ENCODE measurements around the gene FBXO42.
"Not testable (repeated sequence)": the region's sequence is repeated elsewhere in the genome, so short reads cannot be mapped to it uniquely, and the experiment has no call there.

The FBXO42 gene

GRCh38 chr1:16258591-16259135, 93.6 kb downstream of the FBXO42 start:
- no peak for DNase-seq

- no peak for DNase-seq
Measured at GRCh38 chr1:16257968-16258367, 94.3 kb downstream of the FBXO42 start.

DNA sequence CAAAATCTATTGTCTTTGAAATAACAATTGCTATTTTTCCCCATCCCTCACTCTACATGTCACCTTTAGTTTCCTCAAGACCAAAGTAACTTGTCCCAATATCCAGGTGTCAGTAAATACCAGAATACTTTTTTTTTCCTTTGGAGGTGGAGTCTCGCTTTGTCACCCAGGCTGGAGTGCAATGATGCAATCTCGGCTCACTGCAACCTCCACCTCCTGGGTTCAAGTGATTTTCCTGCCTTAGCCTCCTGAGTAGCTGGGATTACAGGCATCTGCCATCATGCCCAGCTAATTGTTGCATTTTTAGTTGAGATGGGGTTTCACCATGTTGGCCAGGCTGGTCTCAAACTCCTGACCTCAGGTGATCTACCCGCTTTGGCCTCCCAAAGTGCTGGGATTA, 94.7 kb downstream of the FBXO42 start:
- not testable (repeated sequence) for DNase-seq

GRCh38 chr1:16256478-16256877, 95.8 kb downstream of the FBXO42 start:
- no peak for DNase-seq

DNA sequence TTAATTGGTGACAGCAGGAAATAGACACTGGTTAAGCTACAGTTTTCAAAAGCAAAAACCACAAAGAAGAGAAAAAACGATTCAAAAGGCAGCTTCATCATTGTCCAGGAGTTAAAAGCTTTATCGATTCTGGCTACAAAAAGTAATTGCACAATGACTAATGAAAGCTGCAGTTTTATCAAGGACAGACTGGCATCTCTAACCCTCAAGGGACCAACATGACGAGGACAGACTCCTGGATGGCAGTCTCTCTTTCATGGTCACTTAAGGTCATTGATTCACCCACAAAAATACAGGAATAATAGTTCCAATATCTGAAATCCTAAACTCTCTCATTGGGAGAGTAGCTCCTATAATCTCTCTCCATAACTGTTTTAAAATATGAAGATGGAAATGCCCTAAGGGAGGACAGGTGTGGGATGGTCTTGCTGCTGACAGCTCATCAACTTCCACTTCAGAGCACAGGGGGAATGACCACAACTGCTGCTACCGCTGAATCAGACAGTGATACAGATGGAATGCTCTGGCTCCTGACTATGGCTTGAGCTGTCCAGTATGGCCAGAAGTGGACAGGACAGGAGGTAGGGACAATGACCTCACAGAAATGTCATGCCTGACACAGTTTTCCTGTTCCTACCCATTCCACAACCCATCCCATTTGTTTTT, 97.9 kb downstream of the FBXO42 start:
- DNase-seq: no peak

GRCh38 chr1:16253332-16253922, 98.9 kb downstream of the FBXO42 start:
- DNase-seq: no peak

DNA sequence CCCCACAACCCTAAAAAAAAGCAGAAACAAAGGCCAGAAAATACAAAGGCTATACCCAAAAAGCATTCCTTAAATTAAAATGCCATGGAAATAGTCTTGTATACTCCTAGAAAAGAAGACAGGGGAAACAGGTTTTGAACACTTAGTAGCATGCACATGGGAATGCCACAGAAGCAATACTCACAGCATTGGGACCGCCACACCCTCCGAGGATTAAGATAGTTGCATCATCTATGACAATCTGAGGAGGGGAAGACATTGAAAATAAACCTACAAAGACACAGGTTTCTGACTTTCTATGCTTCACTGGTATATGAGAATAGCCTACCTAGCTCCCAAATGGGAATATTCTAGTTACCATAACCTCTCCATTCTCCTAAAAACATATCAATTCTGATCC, 99.4 kb downstream of the FBXO42 start:
- no peak for DNase-seq

- DNase-seq: no peak
Measured at GRCh38 chr1:16251381-16251780, 100.9 kb downstream of the FBXO42 start.

GRCh38 chr1:16250524-16251251, 101.6 kb downstream of the FBXO42 start:
- DNase-seq: no peak

GRCh38 chr1:16249596-16250241, 102.6 kb downstream of the FBXO42 start:
- no peak for DNase-seq

DNA sequence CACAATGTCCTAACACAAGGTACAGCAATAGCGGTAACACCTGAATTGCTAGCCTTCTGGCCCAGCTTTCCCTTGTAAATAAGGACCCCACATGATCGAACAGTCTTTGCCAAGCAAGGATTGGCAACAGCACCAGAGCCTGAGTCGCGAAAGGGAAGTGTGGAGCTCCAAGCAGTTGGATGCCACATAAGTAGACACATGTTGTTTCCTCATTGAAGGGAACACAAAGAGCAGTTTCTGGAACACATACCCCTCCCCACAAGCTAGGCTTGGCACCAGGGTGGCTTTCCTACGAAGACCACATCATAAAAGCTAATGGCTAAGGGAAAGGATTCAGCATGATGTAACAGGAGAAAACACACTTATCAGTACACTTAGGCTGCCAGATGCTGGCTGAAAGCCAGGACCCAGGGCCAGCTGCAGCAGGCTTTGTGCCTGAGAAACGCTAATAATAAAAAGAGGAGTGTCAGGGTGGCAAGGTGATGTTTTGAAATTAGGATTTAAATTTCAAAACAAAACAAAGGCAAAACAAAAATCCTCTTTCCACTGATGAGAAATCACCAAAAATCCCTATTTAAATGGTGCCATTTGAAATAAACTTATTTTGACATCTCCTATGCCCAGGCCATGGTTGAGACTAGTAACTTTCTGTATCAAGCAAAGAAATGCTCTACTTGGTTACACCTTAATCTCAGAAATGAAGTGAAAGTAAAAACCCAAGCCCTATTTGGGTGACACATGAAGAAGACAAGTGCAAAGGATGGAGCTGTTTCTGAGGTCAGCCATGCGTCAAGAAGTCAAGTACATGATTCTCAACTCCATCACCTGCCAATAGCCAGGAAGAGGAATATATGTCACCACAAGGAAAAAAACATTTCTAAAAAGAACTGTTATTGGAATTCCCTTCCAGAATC, 103.4 kb downstream of the FBXO42 start:
- DNase-seq: no peak

GRCh38 chr1:16248007-16248436, 104.3 kb downstream of the FBXO42 start:
- DNase-seq: no peak

- no peak for DNase-seq
Measured at GRCh38 chr1:16247441-16247840, 104.8 kb downstream of the FBXO42 start.

DNA sequence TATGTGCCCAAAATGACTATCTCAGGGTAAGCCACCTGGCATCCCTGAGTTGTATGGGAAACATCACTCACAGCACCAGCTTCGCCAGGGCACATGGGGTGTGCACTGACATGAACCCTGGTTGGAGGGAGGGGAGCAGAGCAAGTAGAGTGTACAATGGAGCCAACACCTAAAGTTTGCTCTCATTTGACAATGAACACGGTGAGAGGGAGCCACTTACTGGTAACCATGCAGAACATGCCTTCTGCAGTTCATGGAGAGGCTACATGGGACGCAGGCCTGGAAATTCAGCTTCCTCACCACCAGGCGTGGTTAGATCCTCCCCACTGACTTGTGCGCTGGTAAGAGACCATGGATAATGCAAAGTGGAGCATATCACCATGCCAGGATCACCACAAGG, 105.3 kb downstream of the FBXO42 start:
- no peak for DNase-seq

DNA sequence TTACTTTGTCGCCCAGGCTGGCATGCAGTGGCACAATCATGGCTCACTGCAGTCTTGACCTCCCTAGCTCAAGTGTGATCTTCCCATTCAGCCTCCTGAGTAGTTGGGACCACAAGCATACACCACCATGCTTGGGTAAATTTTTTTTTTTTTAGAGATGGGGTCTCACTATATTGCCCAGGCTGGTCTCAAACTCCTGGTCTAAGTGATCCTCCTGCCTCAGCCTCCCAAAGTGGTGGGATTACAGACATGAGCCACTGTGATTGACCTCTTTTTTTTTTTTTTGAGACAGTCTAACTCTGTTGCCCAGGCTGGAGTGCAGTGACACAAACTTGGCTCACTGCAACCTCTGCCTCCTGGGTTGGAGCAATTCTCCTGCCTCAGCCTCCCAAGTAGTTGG, 106.0 kb downstream of the FBXO42 start:
- DNase-seq: not testable (repeated sequence)

DNA sequence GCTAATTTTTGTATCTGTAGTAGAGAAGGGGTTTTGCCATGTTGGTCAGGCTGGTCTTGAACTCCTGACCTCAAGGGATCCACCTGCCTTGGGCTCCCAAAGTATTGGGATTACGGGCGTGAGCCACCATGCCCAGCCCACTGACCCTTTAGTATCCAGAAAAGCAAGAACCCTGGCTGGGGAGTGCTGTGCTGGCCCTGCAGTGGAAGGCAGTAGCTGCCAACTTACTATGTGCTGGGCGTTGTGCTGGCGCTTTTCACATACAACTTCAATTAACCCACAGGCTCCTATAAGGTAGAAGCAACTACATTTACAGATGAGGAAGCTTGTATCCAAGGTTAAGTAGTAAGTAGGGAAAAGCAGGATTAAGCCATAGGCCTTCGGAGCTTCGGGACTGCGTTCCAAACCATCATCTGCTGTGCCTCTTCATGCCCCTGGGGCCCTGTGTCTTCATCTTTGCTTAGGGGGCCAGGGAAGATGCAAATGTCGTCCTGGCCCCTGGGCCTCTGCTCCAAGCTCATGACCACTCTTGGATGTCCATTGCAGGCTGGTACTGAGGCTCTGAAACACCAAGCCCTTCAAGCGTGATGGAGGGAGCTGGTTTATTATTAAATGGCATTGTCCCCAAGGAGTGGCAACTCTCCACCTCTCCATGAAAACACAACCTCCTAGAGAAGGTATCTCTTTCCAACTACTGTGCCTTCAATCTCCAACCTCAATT, 106.6 kb downstream of the FBXO42 start:
- DNase-seq: no peak

- DNase-seq: no peak
Measured at GRCh38 chr1:16244650-16245285, 107.5 kb downstream of the FBXO42 start.

- DNase-seq: peak; percentile 73 to 80
Measured at GRCh38 chr1:16243936-16244649, 108.2 kb downstream of the FBXO42 start.

- DNase-seq: no peak
Measured at GRCh38 chr1:16243215-16243610, 109.1 kb downstream of the FBXO42 start.

DNA sequence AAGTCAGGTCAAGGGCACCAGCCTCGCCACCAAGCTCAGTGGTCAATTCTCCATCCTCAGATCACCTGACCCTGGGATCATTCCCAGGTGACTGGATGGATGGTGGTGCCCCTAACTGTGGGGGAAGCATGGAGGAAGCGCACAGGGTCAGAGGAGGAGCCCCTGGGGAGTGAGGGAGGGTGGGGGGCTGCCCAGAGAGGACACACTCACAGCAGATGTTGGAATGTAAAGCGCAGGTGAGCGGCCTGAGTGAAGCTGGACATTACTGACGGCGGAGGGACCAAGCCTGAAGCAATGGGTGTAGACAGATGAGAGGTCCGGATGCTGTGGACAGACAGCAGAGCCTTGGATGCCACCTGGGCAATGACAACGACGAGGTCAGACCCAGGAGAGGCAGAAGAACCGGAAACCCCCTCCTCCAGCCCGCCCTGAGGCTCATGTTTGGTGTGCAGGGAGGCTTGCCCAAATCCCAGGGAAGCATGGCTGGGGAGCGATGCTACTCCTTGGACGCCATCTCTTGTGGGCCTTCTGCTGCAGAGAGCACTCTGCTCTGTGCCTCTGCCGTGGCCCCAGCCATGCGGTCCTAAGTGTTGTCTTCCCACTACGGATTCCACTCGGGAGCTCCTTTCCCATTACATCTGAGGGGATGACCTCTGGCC, 109.6 kb downstream of the FBXO42 start:
- DNase-seq: no peak
